CD4-positive, alpha-beta memory T cell (primary cell): ENCODE results near the gene PANK4. TPM values are rescaled to one million over a fixed set of nuclear protein-coding genes. Genes with fewer than 3 reads are reported as not detected.
"Not testable (repeated sequence)": the region's sequence is repeated elsewhere in the genome, so short reads cannot be mapped to it uniquely, and the experiment has no call there.

ENCODE experiments used
- CTCF ChIA-PET: fragments of 350-600 bp; sonication (Branson Sonifier 250); formaldehyde crosslinking; loops from one replicate; lab custom pipeline; 2021; ENCODE audit warnings: inconsistent platforms; ENCODE audit not compliant: partially characterized antibody; lab: Charles Lee
- POLR2A ChIA-PET: fragments of 350-600 bp; sonication (Branson Sonifier 250); formaldehyde crosslinking; loops from one replicate; lab custom pipeline; 2021; ENCODE audit not compliant: partially characterized antibody; lab: Charles Lee
- DNase-seq, 5 donors: peaks; one replicate each; pipeline versions ENCODE4 v3.0.0 to v3.0.0-alpha.2; 2020 to 2022; ENCODE audit warnings: mixed read lengths in 1 of 5
- H3K27ac ChIP-seq: one replicate; pipeline ENCODE4 v1.7.0; 2013; ENCODE audit warnings: low read depth, low read length
- H3K27me3 ChIP-seq: 2 replicates; pipeline ENCODE4 v1.7.0; 2013; ENCODE audit warnings: mild to moderate bottlenecking, low read length, moderate library complexity; ENCODE audit not compliant: insufficient read depth
- H3K36me3 ChIP-seq: 2 replicates; pipeline ENCODE4 v1.7.0; 2013; ENCODE audit warnings: mild to moderate bottlenecking, low read length, moderate library complexity; ENCODE audit not compliant: insufficient read depth
- H3K4me1 ChIP-seq: 2 replicates; pipeline ENCODE4 v1.7.0; 2013; ENCODE audit warnings: mild to moderate bottlenecking, low read length, moderate library complexity; ENCODE audit not compliant: insufficient read depth
- H3K4me3 ChIP-seq, 2 donors: one replicate each; pipeline ENCODE4 v1.7.0; 2013; ENCODE audit warnings: low read length in 2 of 2, mild to moderate bottlenecking in 1 of 2
- H3K9me3 ChIP-seq, 2 donors: one replicate each; pipeline ENCODE4 v1.7.0; 2013; ENCODE audit warnings: low read length in 2 of 2, control low read depth in 1 of 2; ENCODE audit not compliant: control insufficient read depth in 1 of 2
- H3K27ac Mint-ChIP-seq, 7 donors: one replicate each; pipeline ENCODE4 v1.8.0; 2020 to 2021; ENCODE audit warnings: mixed read lengths in 7 of 7, mild to moderate bottlenecking in 6 of 7, inconsistent platforms in 3 of 7, moderate library complexity in 3 of 7
- H3K27me3 Mint-ChIP-seq, 2 donors: one replicate each; pipeline ENCODE4 v1.8.0; 2020 to 2021; ENCODE audit warnings: mixed read lengths in 2 of 2
- H3K36me3 Mint-ChIP-seq, 2 donors: one replicate each; pipeline ENCODE4 v1.8.0; 2020 to 2021; ENCODE audit warnings: mixed read lengths in 2 of 2, inconsistent platforms in 1 of 2, mild to moderate bottlenecking in 1 of 2
- H3K4me1 Mint-ChIP-seq, 4 donors: one replicate each; pipeline ENCODE4 v1.8.0; 2020 to 2021; ENCODE audit warnings: mixed read lengths in 4 of 4, mild to moderate bottlenecking in 1 of 4
- H3K4me3 Mint-ChIP-seq, 8 donors: one replicate each; pipeline ENCODE4 v1.8.0; 2020 to 2021; ENCODE audit warnings: mixed read lengths in 8 of 8, mild to moderate bottlenecking in 7 of 8, moderate library complexity in 6 of 8, inconsistent platforms in 3 of 8
- H3K9me3 Mint-ChIP-seq, 8 donors: one replicate each; pipeline ENCODE4 v1.8.0; 2020 to 2021; ENCODE audit warnings: mixed read lengths in 8 of 8, mild to moderate bottlenecking in 5 of 8, inconsistent platforms in 3 of 8, moderate library complexity in 1 of 8
- intact Hi-C: fragments of 100-400 bp; cut with micrococcal nuclease; formaldehyde crosslinking; loops from one replicate; pipeline ENCODE4 v1.15.1; 2023
- polyA plus RNA-seq, 2 donors: library from polyadenylated mRNA; unstranded; fragments of 300-500 nt; fragmentation: Illumina TruSeq; gene quantifications; one replicate each; pipeline ENCODE4 v1.2.3, GENCODE V29; 2021
- total RNA-seq, 2 experiments: library from RNA; stranded (reverse); gene quantifications; one replicate each; pipeline ENCODE4 v1.2.3, GENCODE V29; 2021

PANK4 gene
- total and polyA plus RNA-seq, 4 experiments from 2014 or later = 10.6 to 93.7 (median 56.6) TPM

DNA sequence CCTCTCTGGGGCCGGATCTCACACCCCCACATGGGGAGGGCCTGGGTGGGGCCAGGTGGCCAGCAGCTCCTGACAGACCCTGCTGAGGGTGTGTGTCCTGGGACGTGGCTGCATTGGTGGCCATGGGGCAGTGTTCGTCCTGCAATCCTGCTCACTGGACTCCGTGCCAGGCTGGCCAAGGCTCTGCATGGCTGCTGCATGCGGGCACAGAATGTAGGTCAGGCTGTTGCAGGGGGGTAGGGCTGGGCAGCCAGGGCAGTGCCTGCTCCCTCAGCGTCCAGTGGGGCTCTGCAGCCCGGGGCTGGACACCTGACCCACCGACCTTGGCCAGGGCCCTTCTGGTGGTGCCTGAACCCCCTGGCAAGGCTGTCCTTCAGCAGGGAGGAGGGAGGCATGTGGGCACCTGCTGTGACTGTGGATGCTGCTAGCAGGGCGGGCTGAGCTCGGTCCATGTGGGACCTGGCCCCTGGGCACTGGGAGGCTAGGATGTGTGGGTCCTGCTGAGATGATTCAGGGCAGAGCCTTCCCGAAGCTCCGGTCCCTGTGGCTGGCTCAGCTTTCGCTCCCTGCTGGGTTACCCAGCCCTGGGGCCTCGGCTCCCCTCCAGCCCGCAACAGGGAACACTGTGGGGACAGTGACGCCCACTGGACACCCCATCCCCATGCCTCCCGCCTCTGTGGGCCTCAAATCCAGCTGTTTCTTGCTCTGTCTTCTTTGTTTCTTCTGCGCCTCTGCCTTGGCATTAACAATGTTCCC, 65.2 kb downstream of the PANK4 start:
- no peaks in the 10 kb centered on the region for H3K9me3 Mint-ChIP-seq
- H3K36me3 ChIP-seq = no peaks in the 10 kb centered on the region
- intact Hi-C loops = no loop called here
- H3K4me1 ChIP-seq = peaks cover 4% of the 10 kb centered on the region
- H3K27ac ChIP-seq = no peak overlapping the region
- ChIA-PET POLR2A (interaction anchor here (1.1 kb wide), 1 partner anchor 10 kb away, joined by 3 read pairs; no protein-coding TSS in a partner anchor), CTCF (no interaction called here)
- H3K27me3 ChIP-seq = no peaks in the 10 kb centered on the region
- no peak overlapping the region for H3K27ac Mint-ChIP-seq
- H3K36me3 Mint-ChIP-seq = no peaks in the 10 kb centered on the region
- H3K4me1 Mint-ChIP-seq = no peaks in the 10 kb centered on the region
- no peaks in the 10 kb centered on the region for H3K27me3 Mint-ChIP-seq
- H3K4me3 ChIP-seq = no peak overlapping the region
- DNase-seq = no peak
- H3K4me3 Mint-ChIP-seq = no peak overlapping the region
- no peaks in the 10 kb centered on the region for H3K9me3 ChIP-seq

DNA sequence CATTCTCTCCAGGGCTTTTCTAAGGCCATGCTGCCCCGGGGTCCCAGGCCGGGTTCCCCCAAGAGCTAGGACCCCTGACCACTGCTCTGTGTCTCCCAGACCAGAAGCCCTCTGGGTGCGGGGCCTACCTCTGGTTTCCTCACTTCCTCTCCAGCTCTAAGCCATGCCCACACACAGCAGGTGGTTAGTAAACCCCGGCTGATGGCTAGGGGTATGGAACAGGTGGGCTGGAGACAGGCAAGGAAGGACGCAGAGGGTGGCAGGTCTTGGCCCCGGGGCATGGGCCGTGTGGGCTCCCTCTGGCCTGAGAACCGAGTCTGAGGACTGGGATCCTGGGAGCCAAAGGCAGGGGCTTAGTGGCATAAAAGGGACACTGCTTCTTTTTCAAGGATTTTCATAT, 66.2 kb downstream of the PANK4 start:
- H3K27me3 Mint-ChIP-seq = no peaks in the 10 kb centered on the region
- CTCF ChIA-PET = no interaction called here
- Histone ChIP-seq H3K4me3 (no peak overlapping the region), H3K4me1 (no peaks in the 10 kb centered on the region), H3K9me3 (no peaks in the 10 kb centered on the region), H3K27ac (no peak overlapping the region), H3K36me3 (no peaks in the 10 kb centered on the region), H3K27me3 (no peaks in the 10 kb centered on the region)
- H3K36me3 Mint-ChIP-seq = no peaks in the 10 kb centered on the region
- DNase-seq = no peak
- H3K4me3 Mint-ChIP-seq = no peak overlapping the region
- POLR2A ChIA-PET = interaction anchor here (1.1 kb wide), 1 partner anchor 11 kb away, joined by 3 read pairs; no protein-coding TSS in a partner anchor
- no peak overlapping the region for H3K27ac Mint-ChIP-seq
- no peaks in the 10 kb centered on the region for H3K9me3 Mint-ChIP-seq
- no peaks in the 10 kb centered on the region for H3K4me1 Mint-ChIP-seq
- intact Hi-C loops = no loop called here

DNA sequence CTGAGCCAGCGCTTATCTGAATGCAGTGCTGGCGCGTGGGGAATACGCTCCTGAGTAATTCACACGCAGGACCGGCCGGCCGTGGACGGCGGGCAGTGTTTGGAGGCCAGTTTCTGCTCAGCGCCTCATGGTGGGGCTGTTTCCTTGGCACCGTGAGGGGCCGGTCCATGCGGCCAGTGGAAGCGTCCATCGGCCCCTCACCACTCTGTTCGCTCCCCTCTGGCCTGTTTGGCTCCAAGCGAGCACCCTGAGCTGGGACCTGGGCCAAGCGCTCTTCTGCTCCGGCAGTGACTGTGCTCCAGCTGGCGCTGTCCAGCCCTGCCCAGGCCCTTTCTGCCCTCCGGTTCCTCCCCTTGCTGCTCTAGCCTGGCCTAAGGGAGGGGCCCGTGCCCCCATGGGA, 66.6 kb downstream of the PANK4 start:
- Histone ChIP-seq H3K9me3 (no peaks in the 10 kb centered on the region), H3K36me3 (no peaks in the 10 kb centered on the region), H3K27ac (no peak overlapping the region), H3K4me3 (no peak overlapping the region), H3K4me1 (no peaks in the 10 kb centered on the region), H3K27me3 (no peaks in the 10 kb centered on the region)
- Mint-ChIP-seq H3K9me3 (no peaks in the 10 kb centered on the region), H3K4me1 (no peaks in the 10 kb centered on the region), H3K4me3 (no peak overlapping the region), H3K27me3 (no peaks in the 10 kb centered on the region), H3K27ac (no peak overlapping the region), H3K36me3 (no peaks in the 10 kb centered on the region)
- CTCF ChIA-PET = no interaction called here
- POLR2A ChIA-PET = interaction anchor here (1.1 kb wide), 1 partner anchor 12 kb away, joined by 3 read pairs; no protein-coding TSS in a partner anchor
- intact Hi-C loops = no loop called here
- no peak for DNase-seq

DNA sequence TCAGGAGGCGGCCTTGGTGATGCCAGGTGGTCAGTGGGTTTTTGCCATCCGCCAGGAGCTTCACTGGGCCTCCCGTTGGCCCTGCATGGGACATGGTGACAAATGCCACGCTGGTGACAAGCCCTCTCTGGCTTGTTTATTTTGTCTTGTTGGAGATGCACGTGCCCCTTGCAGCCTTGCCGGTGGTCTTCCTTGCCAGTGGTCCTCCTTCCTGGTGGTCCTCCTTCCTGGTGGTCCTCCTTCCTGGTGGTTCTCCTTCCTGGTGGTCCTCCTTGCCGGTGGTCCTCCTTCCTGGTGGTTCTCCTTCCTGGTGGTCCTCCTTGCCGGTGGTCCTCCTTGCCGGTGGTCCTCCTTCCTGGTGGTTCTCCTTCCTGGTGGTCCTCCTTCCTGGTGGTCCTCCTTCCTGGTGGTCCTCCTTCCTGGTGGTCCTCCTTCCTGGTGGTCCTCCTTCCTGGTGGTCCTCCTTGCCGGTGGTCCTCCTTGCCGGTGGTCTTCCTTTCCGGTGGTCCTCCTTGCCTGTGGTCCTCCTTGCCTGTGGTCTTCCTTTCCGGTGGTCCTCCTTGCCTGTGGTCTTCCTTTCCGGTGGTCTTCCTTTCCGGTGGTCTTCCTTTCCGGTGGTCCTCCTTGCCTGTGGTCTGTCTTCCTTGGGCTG, 67.2 kb downstream of the PANK4 start:
- H3K4me1 ChIP-seq, H3K27me3 ChIP-seq, H3K27me3 Mint-ChIP-seq, H3K36me3 ChIP-seq, intact Hi-C loops, H3K4me3 ChIP-seq, H3K4me1 Mint-ChIP-seq, DNase-seq, H3K27ac Mint-ChIP-seq, H3K36me3 Mint-ChIP-seq, POLR2A ChIA-PET, H3K4me3 Mint-ChIP-seq, H3K9me3 Mint-ChIP-seq, CTCF ChIA-PET, H3K27ac ChIP-seq, H3K9me3 ChIP-seq: not testable (repeated sequence)

DNA sequence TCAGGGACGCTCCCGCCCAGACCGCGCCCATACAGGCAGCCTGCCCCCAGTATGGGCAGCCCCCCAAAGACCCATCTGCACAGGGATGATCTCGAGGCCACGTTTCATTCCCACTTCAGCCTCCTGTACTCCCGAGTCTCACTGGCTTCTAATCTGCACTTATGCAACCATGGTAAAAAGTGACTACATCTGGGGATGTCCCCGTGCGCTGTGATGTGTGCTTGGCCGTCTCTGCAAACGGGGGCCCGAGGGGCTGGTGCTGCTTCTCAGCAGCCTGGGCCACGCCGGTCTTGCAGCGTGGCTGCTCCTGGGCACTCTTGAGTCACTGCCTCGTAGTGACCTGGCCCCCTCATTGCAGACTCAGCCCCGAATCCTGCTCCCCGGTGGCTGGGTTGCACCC, 67.7 kb downstream of the PANK4 start:
- H3K4me1 ChIP-seq = no peaks in the 10 kb centered on the region
- no peak overlapping the region for H3K4me3 ChIP-seq
- no peak for DNase-seq
- no peaks in the 10 kb centered on the region for H3K36me3 ChIP-seq
- POLR2A ChIA-PET = no interaction called here
- H3K27ac Mint-ChIP-seq = no peak overlapping the region
- CTCF ChIA-PET = no interaction called here
- no peaks in the 10 kb centered on the region for H3K9me3 Mint-ChIP-seq
- no peak overlapping the region for H3K4me3 Mint-ChIP-seq
- H3K27me3 ChIP-seq = no peaks in the 10 kb centered on the region
- no peaks in the 10 kb centered on the region for H3K36me3 Mint-ChIP-seq
- no peak overlapping the region for H3K27ac ChIP-seq
- H3K4me1 Mint-ChIP-seq = no peaks in the 10 kb centered on the region
- no peaks in the 10 kb centered on the region for H3K27me3 Mint-ChIP-seq
- intact Hi-C loops = no loop called here
- H3K9me3 ChIP-seq = no peaks in the 10 kb centered on the region

Other genes with a start within 250 kb of the PANK4 start
- gene MORN1, start 135.0 kb downstream of the PANK4 start, total RNA-seq = 10 to 100 TPM; 12.5 to 15.3 TPM
- gene MORN1, start 135.0 kb downstream of the PANK4 start, polyA plus RNA-seq = 1 to 10 TPM; 1.9 to 2.2 TPM
- 100 to 1,000 TPM; 149 to 151 TPM for gene RER1, start 134.8 kb downstream of the PANK4 start, total RNA-seq
- gene RER1, start 134.8 kb downstream of the PANK4 start, polyA plus RNA-seq = 100 to 1,000 TPM; 131 to 221 TPM
- gene PEX10, start 114.0 kb downstream of the PANK4 start, total RNA-seq = 10 to 100 TPM; 11.7 to 13.0 TPM
- 1 to 10 TPM; 7.2 to 8.6 TPM for gene PEX10, start 114.0 kb downstream of the PANK4 start, polyA plus RNA-seq
- 10 to 100 TPM; 26.6 to 31.6 TPM for gene PLCH2, start 50.3 kb downstream of the PANK4 start, total RNA-seq
- 1 to 10 TPM in 1 of 2 donors, not detected in 1; 2.0 TPM for gene PLCH2, start 50.3 kb downstream of the PANK4 start, polyA plus RNA-seq
- gene HES5, start 3.7 kb upstream of the PANK4 start, total RNA-seq = not detected
- not detected for gene HES5, start 3.7 kb upstream of the PANK4 start, polyA plus RNA-seq
- gene TNFRSF14, start 29.8 kb upstream of the PANK4 start, total RNA-seq = 100 to 1,000 TPM; 170 to 173 TPM
- gene TNFRSF14, start 29.8 kb upstream of the PANK4 start, polyA plus RNA-seq = 10 to 100 TPM; 59.6 to 66.1 TPM
- gene PRXL2B, start 60.2 kb upstream of the PANK4 start, total RNA-seq = 10 to 100 TPM; 26.5 to 27.2 TPM
- gene PRXL2B, start 60.2 kb upstream of the PANK4 start, polyA plus RNA-seq = 10 to 100 TPM; 21.4 to 23.5 TPM
- under 1 TPM; 0.67 to 0.90 TPM for gene MMEL1, start 106.4 kb upstream of the PANK4 start, total RNA-seq
- gene MMEL1, start 106.4 kb upstream of the PANK4 start, polyA plus RNA-seq = 1 to 10 TPM; 5.5 to 8.1 TPM